Liver (tissue), 9 donors: ENCODE measurements around the gene PSMG2. TPM values are rescaled to one million over a fixed set of nuclear protein-coding genes. Genes with fewer than 3 reads are reported as not detected.
"Not testable (repeated sequence)": the region's sequence is repeated elsewhere in the genome, so short reads cannot be mapped to it uniquely, and the experiment has no call there.

Experiments used
- DNase-seq: peaks from one replicate; pipeline ENCODE4 v3.0.0-alpha.2; 2017; ENCODE audit warnings: low spot score
- H3K27ac ChIP-seq, 2 donors: one replicate each; pipeline ENCODE4 v1.7.0; 2013; ENCODE audit warnings: inconsistent platforms in 2 of 2, low read length in 2 of 2, control low read depth in 1 of 2, low read depth in 1 of 2, mild to moderate bottlenecking in 1 of 2
- H3K27me3 ChIP-seq, 4 donors: one replicate each; pipeline versions ENCODE4 v1.6.1 to v1.7.0; 2013; ENCODE audit warnings: low read length in 3 of 4, inconsistent platforms in 1 of 4, mild to moderate bottlenecking in 1 of 4, moderate library complexity in 1 of 4; ENCODE audit not compliant: control insufficient read depth in 4 of 4, insufficient read depth in 4 of 4
- H3K36me3 ChIP-seq, 4 donors: one replicate each; pipeline versions ENCODE4 v1.6.1 to v1.7.0; 2013; ENCODE audit warnings: low read length in 3 of 4, mild to moderate bottlenecking in 3 of 4, low read depth in 1 of 4, moderate library complexity in 1 of 4; ENCODE audit not compliant: control insufficient read depth in 4 of 4, insufficient read depth in 3 of 4
- H3K4me1 ChIP-seq, 4 donors: one replicate each; pipeline versions ENCODE4 v1.6.1 to v1.7.0; 2013; ENCODE audit warnings: low read length in 3 of 4, mild to moderate bottlenecking in 3 of 4, moderate library complexity in 1 of 4; ENCODE audit not compliant: control insufficient read depth in 4 of 4, insufficient read depth in 4 of 4
- H3K4me3 ChIP-seq, 3 donors: one replicate each; pipeline versions ENCODE4 v1.6.1 to v1.7.0; 2013; ENCODE audit warnings: low read length in 3 of 3, control low read depth in 1 of 3, low read depth in 1 of 3, mild to moderate bottlenecking in 1 of 3
- H3K9ac ChIP-seq, 2 donors: one replicate each; pipeline ENCODE4 v1.7.0; 2013; ENCODE audit warnings: low read length in 2 of 2, mild to moderate bottlenecking in 2 of 2, moderate library complexity in 2 of 2, control low read depth in 1 of 2, low read depth in 1 of 2
- H3K9me3 ChIP-seq, 4 donors: one replicate each; pipeline versions ENCODE4 v1.6.1 to v1.7.0; 2013; ENCODE audit warnings: low read length in 3 of 4; ENCODE audit not compliant: control insufficient read depth in 4 of 4
- EGR1 ChIP-seq, 2 donors: IDR thresholded peaks; 2 replicates each; pipeline ENCODE4 v1.6.1; 2016 to 2018; ENCODE audit warnings: antibody characterized with exemption in 2 of 2, low read depth in 2 of 2
- FOXA1 ChIP-seq: IDR thresholded peaks from 2 replicates; pipeline ENCODE4 v1.6.1; 2016; ENCODE audit warnings: antibody characterized with exemption
- FOXA2 ChIP-seq: IDR thresholded peaks from 2 replicates; pipeline ENCODE4 v1.6.1; 2016; ENCODE audit warnings: antibody characterized with exemption
- GABPA ChIP-seq, 2 donors: IDR thresholded peaks in 1 of 2; conservative IDR thresholded peaks in 1 of 2; 2 replicates each; pipeline ENCODE4 v1.6.1; 2016; ENCODE audit warnings: antibody characterized with exemption in 2 of 2, mild to moderate bottlenecking in 1 of 2, moderate library complexity in 1 of 2
- HNF4A ChIP-seq, 2 donors: conservative IDR thresholded peaks; 2 replicates each; pipeline ENCODE4 v1.6.1; 2016; ENCODE audit warnings: antibody characterized with exemption in 2 of 2, mild to moderate bottlenecking in 2 of 2
- JUND ChIP-seq, 2 donors: IDR thresholded peaks; 2 replicates each; pipeline ENCODE4 v1.6.1; 2016; ENCODE audit warnings: antibody characterized with exemption in 2 of 2
- NR2F2 ChIP-seq: IDR thresholded peaks from 2 replicates; pipeline ENCODE4 v1.6.1; 2016; ENCODE audit warnings: antibody characterized with exemption
- RAD21 ChIP-seq, 2 donors: IDR thresholded peaks; 2 replicates each; pipeline ENCODE4 v1.6.1; 2016; ENCODE audit warnings: antibody characterized with exemption in 2 of 2, mild to moderate bottlenecking in 2 of 2
- RXRA ChIP-seq, 2 donors: IDR thresholded peaks; 2 replicates each; pipeline ENCODE4 v1.6.1; 2017 to 2018; ENCODE audit warnings: antibody characterized with exemption in 2 of 2, mild to moderate bottlenecking in 1 of 2
- SP1 ChIP-seq: IDR thresholded peaks from 2 replicates; pipeline ENCODE4 v1.6.1; 2018; ENCODE audit warnings: antibody characterized with exemption, mild to moderate bottlenecking
- TAF1 ChIP-seq: conservative IDR thresholded peaks from 2 replicates; pipeline ENCODE4 v1.6.1; 2016; ENCODE audit warnings: antibody characterized with exemption, mild to moderate bottlenecking
- YY1 ChIP-seq: IDR thresholded peaks from 2 replicates; pipeline ENCODE4 v1.6.1; 2016; ENCODE audit warnings: antibody characterized with exemption, mild to moderate bottlenecking
- WGBS: extraction: QIAGEN DNeasy Blood & Tissue Kit; methylation state at CpG from one replicate; pipeline ENCODE4 v1.1.7; 2013; 5-methylcytosine and 5-hydroxymethylcytosine counted together
- polyA plus RNA-seq, 2 donors: library from polyadenylated mRNA; stranded (reverse) in 1 of 2; unstranded in 1 of 2; fragments of 200-250 nt in 1 of 2; fragments of >200 nt in 1 of 2; fragmentation: Nextera tagmentation in 1 of 2; extraction: Ambion mirVana in 1 of 2; gene quantifications; one replicate each; pipeline versions ENCODE4 v1.2.1 to v1.2.3, GENCODE V29; 2013 to 2015
- total RNA-seq, 2 donors: library from RNA; depleted of rRNA; stranded (reverse); fragments of >200 nt; gene quantifications; one replicate each; pipeline ENCODE4 v1.2.3, GENCODE V29; 2014
- TF ChIP-seq, protein P1 (sequence below): IDR thresholded peaks from 2 replicates; pipeline ENCODE4 v1.6.1; 2016; ENCODE audit warnings: antibody characterized with exemption
- TF ChIP-seq, protein P2 (sequence below): IDR thresholded peaks from 2 replicates; pipeline ENCODE4 v1.6.1; 2016; ENCODE audit warnings: antibody characterized with exemption
- donor health status: healthy.
- donor health status: healthy.
- donor health status: healthy.
- donor health status: healthy.
- donor health status: healthy.

PSMG2 gene
- total and polyA plus RNA-seq, 4 donors = 24.2 to 48.0 (median 36.6) TPM

DNA sequence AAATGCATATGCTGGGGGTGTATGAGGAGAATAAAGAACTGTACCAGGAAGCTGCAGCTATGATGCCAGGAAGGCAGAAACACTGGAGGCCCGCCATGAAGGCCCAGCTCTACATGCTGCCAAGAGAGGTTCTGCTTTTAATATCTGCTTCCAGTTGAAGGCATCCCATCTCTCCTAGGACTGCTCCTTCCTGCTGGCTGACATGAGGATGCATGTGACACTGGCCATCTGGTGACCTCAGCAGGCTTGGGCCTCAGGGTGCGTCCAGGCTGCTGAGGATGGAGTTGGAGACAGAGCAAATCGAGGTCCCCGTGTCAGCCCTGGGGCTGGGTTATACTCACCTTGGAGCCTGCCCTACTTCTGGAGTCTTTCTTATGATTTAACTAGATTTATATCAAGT lies 49.0 kb downstream of the PSMG2 start:
- Histone ChIP-seq H3K36me3 (no peaks in the 10 kb centered on the region), H3K9ac (no peak overlapping the region), H3K4me1 (no peaks in the 10 kb centered on the region), H3K27me3 (no peaks in the 10 kb centered on the region), H3K27ac (no peak overlapping the region), H3K9me3 (no peaks in the 10 kb centered on the region), H3K4me3 (no peak overlapping the region)
- WGBS = 82% methylated on average over 4 of the region's 4 CpGs
- no peak for DNase-seq
- TF ChIP-seq EGR1 (IDR thresholded peaks at IDR 0.05; ENCODE audit: low read depth in 2 of 2) (no peak), RXRA (IDR thresholded peaks at IDR 0.05) (no peak), TAF1 (no peak), YY1 (no peak), RAD21 (IDR thresholded peaks at IDR 0.05) (no peak)

DNA sequence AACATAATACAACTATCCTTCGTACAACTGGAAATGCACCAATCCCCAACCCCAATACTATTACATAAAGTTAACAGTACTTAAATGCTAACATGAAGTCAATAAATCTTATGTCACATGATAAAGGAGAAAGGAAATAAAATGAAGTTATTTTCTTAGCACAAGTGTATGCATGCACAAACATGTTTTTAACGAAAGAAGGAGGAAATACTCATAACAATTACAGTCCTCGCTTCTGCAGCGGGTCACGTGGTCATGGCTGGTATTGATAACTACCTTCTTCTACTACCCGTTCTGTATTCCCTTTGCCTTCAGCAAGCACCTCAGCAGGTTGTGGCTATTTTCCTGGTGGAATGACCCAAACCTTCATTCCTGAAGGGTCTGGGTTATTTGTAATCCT lies 51.7 kb downstream of the PSMG2 start:
- DNase-seq = no peak
- TF ChIP-seq TAF1 (no peak), SP1 (no peak), FOXA2 (no peak), NR2F2 (no peak), HNF4A (conservative IDR thresholded peaks at IDR 0.05) (no peak), FOXA1 (no peak), RAD21 (IDR thresholded peaks at IDR 0.05) (no peak), JUND (IDR thresholded peaks at IDR 0.05) (no peak), GABPA (IDR thresholded peaks at IDR 0.05 in 1 of 2, conservative IDR thresholded peaks at IDR 0.05 in 1 of 2) (no peak)
- TF ChIP-seq, protein P1, sequence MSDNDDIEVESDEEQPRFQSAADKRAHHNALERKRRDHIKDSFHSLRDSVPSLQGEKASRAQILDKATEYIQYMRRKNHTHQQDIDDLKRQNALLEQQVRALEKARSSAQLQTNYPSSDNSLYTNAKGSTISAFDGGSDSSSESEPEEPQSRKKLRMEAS = no peak
- TF ChIP-seq, protein P2, sequence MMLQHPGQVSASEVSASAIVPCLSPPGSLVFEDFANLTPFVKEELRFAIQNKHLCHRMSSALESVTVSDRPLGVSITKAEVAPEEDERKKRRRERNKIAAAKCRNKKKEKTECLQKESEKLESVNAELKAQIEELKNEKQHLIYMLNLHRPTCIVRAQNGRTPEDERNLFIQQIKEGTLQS = no peak
- Histone ChIP-seq H3K9me3 (no peaks in the 10 kb centered on the region), H3K36me3 (no peaks in the 10 kb centered on the region), H3K4me3 (no peak overlapping the region), H3K4me1 (no peaks in the 10 kb centered on the region), H3K27ac (no peak overlapping the region), H3K9ac (no peak overlapping the region), H3K27me3 (no peaks in the 10 kb centered on the region)
- 91% methylated on average over 6 of the region's 6 CpGs for WGBS

DNA sequence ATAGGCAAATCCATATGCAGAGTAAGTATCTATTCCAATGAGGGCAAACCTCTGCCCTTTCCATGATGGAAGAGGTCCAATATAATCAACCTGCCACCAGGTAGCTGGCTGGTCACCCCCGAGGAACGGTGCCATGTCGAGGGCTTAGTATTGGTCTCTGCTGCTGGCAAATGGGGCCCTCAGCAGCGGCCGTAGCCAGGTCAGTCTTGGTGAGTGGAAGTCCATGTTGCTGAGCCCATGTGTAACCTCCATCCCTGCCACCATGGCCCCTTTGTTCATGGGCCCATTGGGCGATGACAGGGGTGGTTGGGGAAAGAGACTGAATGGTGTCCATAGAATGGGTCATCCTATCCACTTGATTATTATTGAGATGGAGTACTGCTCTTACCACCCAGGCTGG lies 52.8 kb downstream of the PSMG2 start:
- H3K4me1 ChIP-seq, H3K27ac ChIP-seq, DNase-seq, H3K4me3 ChIP-seq, H3K9ac ChIP-seq, H3K9me3 ChIP-seq, H3K36me3 ChIP-seq, H3K27me3 ChIP-seq: not testable (repeated sequence)
- 96% methylated on average over 6 of the region's 6 CpGs for WGBS

DNA sequence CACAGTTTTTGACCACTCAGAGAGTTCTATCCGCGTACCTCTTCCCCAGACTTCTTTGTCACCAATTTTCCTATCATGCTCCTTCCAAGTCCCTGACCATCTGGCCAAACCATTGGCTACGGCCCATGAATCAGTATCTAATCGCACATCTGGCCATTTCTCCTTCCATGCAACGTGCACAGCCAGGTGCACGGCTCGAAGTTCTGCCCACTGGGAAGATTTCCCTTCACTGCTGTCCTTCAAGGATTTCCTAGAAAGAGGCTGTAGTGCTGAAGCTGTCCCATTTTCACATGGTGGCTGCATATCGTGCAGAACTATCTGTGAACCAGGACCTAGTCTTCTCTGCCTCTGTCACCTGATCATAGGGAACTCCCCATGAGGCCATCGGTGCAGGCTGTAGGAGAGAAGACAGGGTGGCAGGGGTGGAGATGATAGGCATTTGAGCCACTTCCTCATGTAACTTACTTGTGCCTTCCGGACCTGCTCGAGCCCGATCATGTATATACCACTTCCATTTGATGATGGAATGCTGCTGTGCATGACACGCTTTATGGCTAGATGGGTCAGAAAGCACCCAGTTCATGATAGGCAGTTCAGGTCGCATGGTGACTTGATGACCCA lies 53.9 kb downstream of the PSMG2 start:
- H3K27ac ChIP-seq, DNase-seq, H3K27me3 ChIP-seq, H3K9me3 ChIP-seq, H3K4me3 ChIP-seq, H3K4me1 ChIP-seq, H3K36me3 ChIP-seq, H3K9ac ChIP-seq: not testable (repeated sequence)
- 94% methylated on average over 14 of the region's 14 CpGs for whole genome bisulfite sequencing

DNA sequence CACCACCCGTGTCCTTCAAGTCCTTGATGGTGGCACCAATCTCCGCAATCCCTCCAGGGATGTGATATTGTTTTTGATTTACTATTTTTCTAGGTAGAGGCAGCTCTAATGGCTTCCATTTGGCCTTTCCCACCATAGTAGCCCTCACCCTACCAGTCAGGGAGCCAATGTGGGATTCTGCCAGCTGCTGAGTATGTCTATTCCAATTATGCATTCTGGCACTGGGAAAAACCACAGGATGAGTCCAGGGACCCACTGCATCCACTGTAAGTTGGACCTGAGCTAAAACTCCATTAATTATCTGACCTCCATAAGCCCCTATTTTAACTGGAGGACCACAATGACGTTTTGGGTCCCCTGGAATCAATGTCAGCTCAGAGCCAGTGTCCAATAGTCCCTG lies 55.7 kb downstream of the PSMG2 start:
- WGBS = 84% methylated on average over 3 of the region's 3 CpGs
- not testable (repeated sequence) for H3K27ac ChIP-seq, H3K9me3 ChIP-seq, H3K36me3 ChIP-seq, DNase-seq, H3K9ac ChIP-seq, H3K27me3 ChIP-seq, H3K4me1 ChIP-seq, H3K4me3 ChIP-seq
